Cardiac fibroblast (primary cell): Measurements from ENCODE around the gene NOX5.

Source experiments
- DNase-seq, 2 donors: peaks; one replicate each; pipeline versions ENCODE4 v3.0.0 to v3.0.0-alpha.2; 2010; ENCODE audit warnings: low read depth in 2 of 2
- H3K4me3 ChIP-seq, 2 donors: replicated peaks in 1 of 2; 1 replicate in 1 of 2; 2 replicates in 1 of 2; pipeline ENCODE4 v1.5.1; 2011; ENCODE audit warnings: low read depth in 2 of 2, low read length in 2 of 2, mild to moderate bottlenecking in 2 of 2, moderate library complexity in 1 of 2
- CTCF ChIP-seq: IDR thresholded peaks from one replicate; pipeline ENCODE4 v1.5.1; 2011; ENCODE audit warnings: low read depth, mild to moderate bottlenecking, low read length, inconsistent platforms

Gene NOX5

GRCh38 chr15:69004011-69004410 lies 10.5 kb upstream of the NOX5 start:
- no peak for TF ChIP-seq CTCF
- no peak overlapping the region for H3K4me3 ChIP-seq
- DNase-seq = no peak

- no peak overlapping the region for H3K4me3 ChIP-seq
- no peak for DNase-seq
- no peak for TF ChIP-seq CTCF
Measured at GRCh38 chr15:69008056-69008455, 6.4 kb upstream of the NOX5 start.

- H3K4me3 ChIP-seq = no peak overlapping the region
- TF ChIP-seq CTCF = no peak
- DNase-seq = no peak
Measured at GRCh38 chr15:69009341-69009740, 5.2 kb upstream of the NOX5 start.

GRCh38 chr15:69011641-69012040 lies 2.9 kb upstream of the NOX5 start:
- TF ChIP-seq CTCF = no peak
- no peak for DNase-seq

GRCh38 chr15:69012761-69013364 lies 1.6 kb upstream of the NOX5 start:
- no peak for TF ChIP-seq CTCF
- H3K4me3 ChIP-seq = no peak overlapping the region
- no peak for DNase-seq

More at GRCh38 chr15:69011641-69012040, 2.9 kb upstream of the NOX5 start:
- no peak overlapping the region for H3K4me3 ChIP-seq

GRCh38 chr15:69013726-69014406 lies 629 bp upstream of the NOX5 start:
- no peak overlapping the region for H3K4me3 ChIP-seq
- TF ChIP-seq CTCF = no peak
- DNase-seq = no peak

- DNase-seq = no peak
- no peak for TF ChIP-seq CTCF
- H3K4me3 ChIP-seq = no peak overlapping the region
Measured at GRCh38 chr15:69015591-69015990, 1.1 kb downstream of the NOX5 start.
